ENCODE measurements around the gene DNAH3.
"Not testable (repeated sequence)": the region's sequence is repeated elsewhere in the genome, so short reads cannot be mapped to it uniquely, and the experiment has no call there.

The DNAH3 gene

DNA sequence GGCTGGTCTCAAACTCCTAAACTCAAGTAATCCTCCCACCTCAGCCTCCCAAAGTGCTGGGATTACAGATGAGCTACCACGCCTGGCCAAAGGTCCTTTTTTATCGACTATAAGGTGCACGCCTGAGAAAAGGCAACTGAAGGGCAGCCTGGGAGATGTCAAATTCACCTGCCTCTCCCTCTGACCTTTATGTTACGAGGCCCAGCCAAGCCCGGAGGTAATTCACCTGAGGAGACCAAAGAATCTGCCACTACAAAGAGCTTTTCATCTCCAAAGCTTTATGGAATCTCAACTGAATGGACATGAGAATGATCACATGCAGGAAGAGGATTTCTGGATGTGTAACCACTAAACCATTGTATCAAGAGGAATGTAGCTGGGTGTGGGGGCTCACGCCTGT, 212.9 kb downstream of the DNAH3 start:
- DNase-seq = no peak

DNA sequence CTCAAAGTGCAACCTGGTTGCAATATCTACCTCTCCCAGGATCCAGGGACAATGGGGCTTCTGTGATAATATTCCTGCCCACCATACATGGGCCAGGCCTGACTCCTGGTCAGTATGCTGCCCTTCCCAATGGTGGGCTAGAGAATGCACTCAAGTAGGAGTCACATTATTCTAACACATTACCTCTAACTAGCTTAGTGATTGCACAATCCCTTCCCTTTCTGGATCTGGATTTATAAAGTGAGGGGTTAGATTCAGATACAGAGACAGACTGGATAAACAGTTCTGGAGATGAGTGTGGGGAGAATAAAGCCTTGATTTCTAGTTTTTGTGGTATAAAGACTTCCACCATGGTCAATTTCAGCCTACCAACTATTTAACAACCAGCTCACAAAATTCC, 217.1 kb downstream of the DNAH3 start:
- no peak for DNase-seq

DNA sequence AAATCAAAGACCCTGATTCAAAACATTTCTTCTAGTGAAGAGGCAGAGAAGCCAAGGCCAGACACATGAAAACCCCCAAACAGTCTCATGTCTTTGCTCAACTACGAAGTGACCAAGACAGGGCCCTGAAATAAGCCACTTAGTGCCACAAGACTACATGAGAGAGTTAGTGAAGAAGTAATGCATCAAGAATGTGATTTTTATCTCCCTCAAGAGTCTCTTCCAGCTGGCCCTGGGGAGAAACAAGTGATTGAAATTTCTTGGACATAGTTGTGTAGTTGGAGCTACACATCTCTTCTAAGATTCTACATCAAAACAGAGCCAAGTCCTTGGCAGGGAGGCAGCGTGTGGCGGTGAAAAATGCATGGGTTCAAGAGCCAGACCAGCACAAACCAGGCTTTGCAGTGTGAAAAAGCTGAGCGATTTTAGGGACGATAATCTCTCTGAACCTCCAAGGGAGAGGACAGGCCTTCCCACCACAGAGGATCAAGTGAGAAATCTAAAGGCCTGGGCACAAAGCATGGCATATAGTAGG, 219.5 kb downstream of the DNAH3 start:
- no peak for DNase-seq

DNA sequence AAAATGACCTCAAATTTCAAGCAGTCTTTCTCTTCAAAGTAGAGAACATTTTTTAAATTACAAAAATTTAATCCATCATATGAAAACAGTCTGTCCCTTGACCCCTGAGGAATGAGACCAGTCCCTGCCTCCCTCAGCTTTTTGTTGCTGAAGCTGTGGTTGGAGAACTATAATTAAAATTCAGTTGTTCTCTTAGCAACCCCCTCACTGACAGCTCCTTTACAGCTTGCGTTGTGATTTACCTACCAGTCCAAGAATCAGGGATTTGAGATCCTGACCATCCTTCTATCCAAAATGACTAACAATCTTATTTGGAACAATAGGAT, 220.3 kb downstream of the DNAH3 start:
- no peak for DNase-seq

DNA sequence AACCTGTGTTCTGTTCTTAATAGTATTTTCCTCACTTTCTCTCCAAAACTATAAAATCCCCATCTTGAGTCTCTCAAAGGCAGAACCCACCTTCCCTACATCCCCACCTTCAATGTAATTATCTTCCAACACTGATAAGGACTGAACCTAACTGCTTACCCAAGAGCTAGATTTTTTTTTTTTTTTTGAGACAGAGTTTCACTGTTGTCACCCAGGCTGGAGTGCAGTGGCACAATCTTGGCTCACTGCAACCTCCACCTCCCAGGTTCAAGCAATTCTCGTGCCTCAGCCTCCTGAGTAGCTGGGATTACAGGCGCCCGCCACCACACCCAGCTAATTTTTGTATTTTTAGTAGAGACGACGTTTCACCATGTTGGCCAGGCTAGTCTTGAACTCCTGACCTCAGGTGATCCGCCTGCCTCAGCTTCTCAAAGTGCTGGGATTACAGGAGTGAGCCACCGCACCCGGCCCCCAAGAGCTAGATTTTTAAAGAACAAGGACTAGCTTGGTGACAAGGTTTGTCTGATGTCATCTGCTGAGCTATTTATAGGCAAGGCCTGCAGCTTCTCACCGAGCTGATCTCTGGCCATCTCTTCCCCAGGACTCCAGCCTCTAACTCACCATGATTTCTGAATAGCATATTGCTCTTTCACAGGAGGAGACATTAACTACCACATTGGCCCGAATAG, 220.8 kb downstream of the DNAH3 start:
- DNase-seq = not testable (repeated sequence)

DNA sequence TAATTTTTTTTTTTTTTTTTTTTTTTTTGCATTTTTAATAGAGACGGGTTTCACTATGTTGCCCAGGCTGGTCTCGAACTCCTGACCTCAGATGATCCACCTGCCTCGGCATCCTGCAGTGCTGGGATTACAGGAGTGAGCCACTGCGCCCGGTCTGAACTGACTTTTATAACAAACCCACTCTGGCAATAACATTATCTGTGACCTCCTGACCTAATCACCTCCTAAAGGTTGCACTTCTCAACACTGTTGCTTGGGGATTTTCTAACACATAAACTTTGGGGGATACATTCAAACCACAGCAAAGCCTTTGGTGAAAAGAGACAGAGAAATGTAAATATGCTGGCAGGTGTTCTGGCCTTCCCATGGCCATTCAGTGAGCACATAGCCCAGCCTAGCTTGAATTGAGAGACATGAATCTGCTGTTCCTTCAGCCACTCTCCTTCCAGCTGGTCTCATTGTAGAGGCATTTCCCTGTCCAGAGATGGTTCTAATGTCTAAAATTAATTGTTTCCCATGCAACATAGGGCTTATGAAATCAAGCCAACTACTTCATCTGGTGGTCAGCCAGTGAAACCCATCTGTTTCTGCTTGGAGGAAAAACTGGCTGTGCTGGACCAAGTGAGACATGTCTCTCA, 221.8 kb downstream of the DNAH3 start:
- no peak for DNase-seq

DNA sequence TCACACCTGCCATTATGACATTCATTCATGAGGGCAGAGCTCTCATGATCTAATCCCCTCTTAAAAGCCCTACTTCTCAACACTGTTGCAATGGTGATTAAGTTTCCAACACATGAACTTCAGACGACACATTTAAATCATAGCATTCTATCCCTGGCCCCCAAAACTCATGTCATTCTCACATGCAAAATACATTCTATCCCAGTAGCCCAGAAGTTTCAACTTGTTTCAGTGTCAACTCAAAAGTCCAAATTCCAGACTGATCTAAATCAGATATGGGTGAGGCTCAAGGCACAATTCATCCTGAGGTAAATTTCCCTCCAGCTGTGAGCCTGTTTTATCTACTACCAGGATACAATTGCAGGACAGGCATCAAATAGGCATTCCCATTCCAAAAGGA, 224.9 kb downstream of the DNAH3 start:
- DNase-seq = no peak

DNA sequence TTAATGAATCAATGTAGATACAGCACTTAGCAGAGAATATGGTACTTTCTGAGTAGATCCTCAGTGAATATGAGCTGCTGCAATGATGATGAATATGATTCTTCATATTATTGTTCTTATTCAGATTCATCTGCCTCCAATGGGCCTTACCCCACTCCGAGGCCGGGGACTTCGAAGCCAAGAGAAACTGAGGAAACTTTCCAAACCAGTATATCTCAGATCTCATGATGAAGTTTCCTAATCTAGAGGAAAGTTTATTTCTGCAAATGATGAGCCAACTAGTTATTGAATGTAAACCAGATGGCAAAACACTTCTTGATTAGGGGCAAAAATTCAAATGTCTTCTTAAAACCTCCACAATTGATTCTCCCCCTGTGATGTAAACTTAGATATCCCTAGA, 226.8 kb downstream of the DNAH3 start:
- no peak for DNase-seq

DNA sequence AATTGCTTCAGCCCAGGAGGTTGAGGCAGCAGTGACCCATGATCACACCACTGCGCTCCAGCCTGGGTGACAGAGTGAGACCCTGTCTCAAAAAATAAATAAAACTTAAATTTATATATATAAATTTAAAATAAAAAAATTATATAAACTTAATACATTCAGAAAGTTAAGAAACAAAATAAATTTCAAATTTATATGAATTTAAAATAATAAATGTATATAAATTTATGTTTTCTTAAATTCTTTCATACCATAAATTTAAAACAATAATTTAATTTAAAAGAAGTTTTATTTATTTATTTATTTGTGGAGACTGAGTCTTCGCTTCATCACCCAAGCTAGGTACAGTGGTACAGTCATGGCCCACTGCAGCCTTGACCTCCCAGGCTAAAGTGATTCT, 229.8 kb downstream of the DNAH3 start:
- DNase-seq = no peak

DNA sequence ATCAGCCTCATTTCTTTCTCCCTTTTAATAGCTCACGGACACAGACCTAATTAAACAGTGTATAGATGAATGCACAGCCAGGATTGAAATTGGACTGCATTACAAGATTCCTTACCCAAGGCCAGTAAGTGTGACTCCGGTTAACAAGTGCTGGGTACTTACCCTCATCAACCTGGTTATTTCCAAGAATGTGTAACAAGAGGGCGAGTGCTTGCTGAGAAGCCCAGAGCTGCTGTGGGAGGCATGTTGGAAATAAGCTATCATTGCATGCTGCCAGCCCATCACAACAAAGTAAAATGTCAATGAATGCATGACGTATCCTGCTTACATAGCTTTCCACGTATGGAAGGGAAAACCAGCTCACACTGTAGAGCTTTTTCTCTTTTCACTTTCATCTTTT, 230.6 kb downstream of the DNAH3 start:
- DNase-seq = no peak

DNA sequence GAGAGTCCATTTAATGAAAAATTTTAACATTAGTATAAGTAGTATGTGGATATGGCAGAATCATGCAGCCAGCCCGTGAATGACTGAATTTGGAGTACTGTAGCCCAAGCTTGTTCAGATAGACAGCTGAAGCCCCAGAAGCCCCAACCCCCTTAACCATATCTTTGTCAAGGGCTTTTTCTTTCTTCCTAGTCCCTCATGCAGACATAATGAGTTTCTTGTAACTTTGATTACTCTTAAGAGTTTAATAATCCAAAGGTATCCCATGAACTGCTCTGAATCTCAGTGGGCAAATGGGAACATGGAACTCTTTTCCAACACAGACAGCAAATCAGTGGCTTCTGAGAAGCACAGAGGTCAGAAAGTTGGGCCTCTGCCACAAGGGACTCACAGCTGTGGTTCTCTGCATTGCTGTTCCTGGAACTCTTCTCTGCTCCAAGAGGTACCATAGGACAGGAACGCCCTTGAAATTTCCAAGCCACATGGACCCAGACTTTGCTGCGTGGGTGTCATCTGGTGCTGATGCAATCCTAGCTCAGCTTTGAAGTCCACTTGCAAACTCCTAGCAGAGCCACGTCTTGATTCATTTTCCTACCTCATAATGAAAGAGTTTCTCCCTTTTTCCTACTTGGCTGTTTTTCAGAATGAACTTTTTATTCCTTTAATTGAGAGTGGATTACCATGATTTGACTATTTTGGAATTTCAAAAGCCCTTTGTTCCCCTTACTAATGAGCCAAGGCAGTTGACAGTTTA, 232.0 kb downstream of the DNAH3 start:
- no peak for DNase-seq

DNA sequence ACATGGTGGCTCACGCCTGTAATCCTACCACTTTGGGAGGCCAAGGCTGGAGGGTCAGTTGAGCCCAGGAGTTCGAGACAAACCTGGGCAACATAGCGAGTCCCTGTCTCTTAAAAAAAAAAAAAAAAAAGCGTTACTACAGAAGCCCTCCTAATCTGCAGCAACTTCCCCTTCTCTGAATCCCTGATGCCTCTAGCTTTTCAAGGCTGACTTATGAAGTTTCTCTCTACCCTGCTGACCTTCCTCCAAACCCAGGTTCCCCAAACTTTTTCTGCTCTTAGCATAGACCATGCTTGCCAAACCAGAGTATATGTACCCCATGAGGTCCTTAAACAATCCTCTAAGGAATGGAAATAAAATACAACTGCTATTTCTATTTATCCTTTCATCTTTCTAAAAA, 233.7 kb downstream of the DNAH3 start:
- no peak for DNase-seq

DNA sequence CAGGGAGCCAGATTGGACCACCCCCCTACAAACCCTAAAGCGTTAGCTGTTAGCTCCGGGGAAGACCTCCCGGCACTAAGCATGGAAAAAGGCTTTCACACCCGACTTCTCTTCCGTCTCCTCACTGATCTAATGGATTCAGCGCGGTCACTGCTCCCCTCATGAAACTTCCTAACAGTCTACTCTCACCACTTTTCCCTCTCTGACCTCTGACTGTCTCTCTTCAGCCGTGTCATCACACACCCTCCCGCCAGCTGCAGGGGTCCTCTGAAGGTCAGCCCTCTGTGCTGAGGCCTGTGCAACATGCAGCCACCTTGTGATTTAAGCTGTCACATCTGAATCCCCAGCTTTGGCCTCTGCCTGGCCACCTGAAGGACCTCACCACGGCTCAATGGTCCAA, 234.4 kb downstream of the DNAH3 start:
- no peak for DNase-seq

DNA sequence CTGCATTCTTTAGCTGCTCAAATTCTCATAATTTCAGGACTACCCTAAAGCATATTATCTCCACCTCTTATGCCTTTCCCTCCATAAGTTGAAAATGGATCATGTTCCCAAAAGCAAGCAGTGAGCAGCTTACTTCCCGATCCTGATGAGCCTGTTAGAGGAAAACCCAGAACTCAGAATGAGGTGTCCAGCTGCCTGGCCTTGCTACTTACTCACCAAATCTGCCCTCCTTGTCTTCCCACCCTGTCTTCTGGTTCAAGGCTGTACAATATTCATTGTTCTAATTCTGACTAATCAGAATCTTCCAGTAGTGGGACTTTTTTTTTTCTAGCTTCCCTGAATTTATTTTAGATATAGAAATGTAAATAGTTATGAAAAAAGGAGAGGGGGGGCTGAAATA, 239.3 kb downstream of the DNAH3 start:
- no peak for DNase-seq

DNA sequence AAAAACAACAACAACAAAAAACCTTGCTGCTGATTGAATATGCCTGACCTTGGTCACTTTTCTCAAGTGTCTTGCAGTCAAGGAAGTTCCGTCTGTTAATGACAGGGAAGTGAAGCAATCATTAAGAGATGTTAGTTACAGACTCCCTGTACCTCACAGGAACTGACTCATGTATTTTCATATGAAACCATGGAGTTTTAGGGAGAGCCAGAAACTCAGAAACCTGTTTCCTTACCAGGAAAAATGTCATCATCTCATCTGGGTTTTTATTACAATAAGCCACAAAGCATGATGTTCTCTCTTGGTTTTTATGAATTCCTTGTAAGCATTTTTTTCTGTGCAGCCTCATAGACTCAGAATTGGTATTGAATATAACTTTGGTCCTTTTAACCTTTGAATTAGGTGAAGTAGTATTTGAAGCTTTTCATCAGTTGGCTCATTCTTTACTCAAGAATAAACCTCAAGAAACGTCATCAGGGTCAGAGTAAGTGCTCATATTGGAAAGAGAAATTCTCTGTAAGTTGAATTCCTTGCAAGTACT, 239.8 kb downstream of the DNAH3 start:
- DNase-seq = no peak

DNA sequence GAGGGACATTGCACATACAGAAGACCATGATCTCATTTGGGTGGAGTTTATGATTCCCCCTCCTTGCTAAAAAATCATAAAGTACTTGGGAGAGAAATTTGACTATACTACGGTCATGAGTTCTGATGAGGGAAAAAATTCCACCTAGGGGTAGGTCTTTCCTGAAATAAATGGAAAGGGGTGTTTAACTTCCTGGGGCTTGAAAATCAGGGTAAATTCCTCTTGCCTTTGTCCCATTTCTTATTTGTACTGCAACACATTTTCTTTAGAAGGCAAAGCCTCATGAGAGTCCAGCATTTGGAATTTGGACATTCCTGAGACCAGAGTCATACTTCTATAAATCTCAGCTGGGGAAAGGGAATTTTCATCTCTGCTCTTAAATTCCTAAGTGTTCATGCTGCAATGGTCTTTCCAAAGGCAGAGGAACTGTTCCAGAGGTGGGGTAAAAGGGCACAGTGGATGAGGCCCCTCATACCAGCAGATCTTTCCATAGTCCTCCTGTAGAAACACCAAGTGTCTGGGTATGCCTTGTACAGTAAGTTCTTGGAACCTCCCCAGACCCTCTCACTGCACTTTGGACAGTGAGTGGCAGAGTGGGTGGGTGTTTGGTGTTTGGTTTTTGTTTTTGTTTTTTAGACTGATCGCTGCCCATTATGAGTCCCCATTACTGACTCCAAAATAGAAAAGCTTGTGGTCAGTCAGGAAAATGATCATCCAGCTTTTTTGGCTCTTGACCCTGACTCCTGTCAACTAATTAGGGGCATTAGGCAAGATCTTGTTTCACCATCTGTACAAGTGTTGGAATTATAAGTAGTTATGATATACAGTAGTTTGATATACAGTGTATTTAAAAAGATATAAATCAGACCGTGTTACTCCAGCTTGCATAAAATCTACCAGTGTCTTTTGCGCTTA, 244.0 kb downstream of the DNAH3 start:
- DNase-seq = no peak

DNA sequence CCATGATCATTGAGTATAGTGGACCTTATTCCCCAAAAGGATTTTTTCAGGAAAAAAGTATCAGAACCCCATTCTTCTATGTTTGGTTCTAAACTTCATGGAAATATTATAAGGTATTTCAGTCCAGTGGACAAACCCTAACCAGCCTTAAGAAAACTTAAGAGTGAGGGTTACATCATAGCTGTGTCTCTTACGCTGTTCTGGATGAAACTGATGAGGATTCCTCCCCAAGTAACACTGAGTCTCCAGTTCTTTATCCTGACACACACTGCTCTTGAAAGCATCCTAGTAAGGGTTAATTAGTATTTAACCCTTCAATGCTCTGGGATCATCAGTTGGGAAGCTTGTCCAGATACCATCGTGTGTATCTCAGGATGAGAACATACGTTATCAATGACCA, 245.1 kb downstream of the DNAH3 start:
- no peak for DNase-seq

DNA sequence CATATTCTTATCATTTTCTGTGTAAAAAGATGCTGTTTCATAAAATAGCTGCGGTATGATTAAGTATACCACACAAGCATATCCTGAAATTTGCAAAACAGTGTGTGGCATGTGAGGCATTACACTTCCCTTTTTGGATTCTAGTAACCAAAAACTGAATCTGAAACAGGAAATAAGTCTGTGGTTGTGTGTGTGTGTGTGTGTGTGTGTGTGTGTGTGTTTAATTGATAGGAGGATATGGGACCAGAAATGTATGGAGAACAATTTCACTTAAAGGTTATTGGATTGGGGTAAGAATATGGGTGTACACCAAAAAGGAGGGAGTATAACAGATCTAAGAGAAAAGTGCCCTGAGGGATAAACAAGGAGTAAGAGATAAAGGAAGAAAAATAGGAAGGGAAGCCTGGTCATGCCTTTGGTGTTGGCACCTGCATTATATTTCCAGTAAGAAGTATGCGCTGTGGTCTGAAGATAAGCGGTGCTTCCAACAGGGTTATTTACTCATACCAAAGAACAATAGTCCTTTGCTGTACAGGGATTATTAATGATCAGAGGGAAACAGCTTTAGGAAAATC, 246.1 kb downstream of the DNAH3 start:
- no peak for DNase-seq

DNA sequence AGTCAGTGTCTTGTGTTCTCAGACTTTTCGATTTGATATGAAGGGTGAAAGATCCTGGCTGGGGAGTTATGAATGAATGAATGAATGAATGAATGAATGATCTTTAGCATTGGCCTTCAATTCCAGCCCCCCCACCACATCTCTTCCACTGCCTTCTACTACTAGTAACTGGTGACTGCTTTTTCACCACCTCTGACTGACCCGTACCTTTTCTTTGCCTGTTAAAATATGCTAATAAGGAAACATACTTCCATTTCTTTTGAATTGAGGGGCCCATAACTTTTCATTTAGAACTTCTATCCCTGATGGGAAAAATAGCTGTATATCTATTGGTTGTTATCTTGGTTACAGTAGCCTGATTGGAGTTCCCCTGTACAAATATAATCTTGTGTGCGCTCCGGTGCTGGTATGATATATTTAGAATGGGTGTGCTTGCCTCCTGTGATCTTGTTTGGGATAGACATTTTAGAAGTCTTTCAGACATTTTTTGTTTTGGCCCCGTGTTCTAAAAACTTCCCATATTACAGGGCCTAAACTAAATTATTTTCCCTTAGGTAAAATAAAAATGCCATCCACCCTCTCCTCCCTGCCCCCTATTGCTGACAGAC, 246.6 kb downstream of the DNAH3 start:
- DNase-seq = no peak

DNA sequence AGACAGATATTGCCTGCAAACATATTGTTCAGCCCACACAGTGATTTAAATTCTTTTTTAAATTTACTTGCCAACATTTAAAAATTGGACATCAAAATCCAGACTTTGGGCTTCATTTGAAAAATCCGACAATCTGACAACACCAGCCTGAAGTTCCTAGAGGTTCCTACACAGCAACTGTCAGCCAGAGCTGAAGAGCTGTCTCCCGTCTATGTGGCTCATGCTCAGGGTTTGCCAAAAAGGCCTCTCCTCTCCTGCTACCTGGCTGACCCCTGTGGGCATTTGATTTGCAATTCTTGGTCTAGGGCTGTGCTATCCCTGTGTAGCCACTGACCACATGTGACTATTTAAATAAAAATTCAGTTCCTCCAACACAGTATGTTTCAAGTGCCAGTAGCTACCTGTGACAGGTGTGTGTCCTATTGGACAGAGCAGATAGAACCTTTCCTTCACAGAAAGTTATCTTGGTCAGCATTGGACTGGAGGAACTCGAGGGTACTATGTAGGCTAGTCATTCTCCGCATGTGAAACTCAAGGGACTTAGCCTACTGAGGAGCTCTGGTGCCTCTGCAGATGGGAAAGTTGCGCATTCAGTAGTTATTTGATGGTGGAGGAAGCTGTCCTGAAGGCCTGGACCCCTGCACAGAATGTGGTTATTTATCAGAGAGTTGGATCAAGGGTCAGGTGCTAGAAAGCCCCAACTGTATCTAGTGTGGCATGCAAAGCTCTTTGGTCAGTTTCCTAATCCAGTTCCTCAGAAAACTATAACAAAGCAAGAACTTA, 247.3 kb downstream of the DNAH3 start:
- no peak for DNase-seq

DNA sequence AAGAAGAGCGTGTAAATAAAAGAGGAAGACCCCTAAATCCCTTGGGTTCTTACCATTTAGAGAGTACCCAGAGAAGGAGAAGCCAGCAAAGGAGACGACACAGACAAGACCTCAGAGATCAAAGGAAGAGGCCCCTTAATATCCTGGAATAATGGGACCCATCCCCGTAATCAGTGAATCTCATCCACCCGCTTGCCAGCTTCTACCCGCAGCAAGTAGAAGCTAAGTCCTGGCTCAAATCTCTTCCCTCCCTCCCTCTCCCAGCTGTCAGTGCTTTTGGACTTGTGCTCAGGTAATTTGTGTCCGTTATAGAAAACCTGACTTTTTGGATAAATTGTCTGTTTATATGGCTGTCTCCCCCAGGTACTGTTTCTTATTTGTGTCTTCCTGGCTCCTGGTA, 248.2 kb downstream of the DNAH3 start:
- DNase-seq = no peak
